GM12873 (cell line): ENCODE results near the gene NDRG3.
A peak's percentile ranks its signal among the peaks of the same experiment; 100 is the strongest.

Experiments used
- CTCF ChIP-seq: IDR thresholded peaks from 2 replicates; pipeline ENCODE4 v1.5.1; 2012; ENCODE audit warnings: low read depth, mild to moderate bottlenecking, moderate library complexity, low read length, control low read depth; ENCODE audit not compliant: insufficient read depth; ENCODE audit errors: missing control alignments

NDRG3 gene

GRCh38 chr20:36676701-36677421, 69.0 kb downstream of the NDRG3 start:
- TF ChIP-seq CTCF, result no peak

- TF ChIP-seq CTCF, result no peak
Observed at GRCh38 chr20:36672991-36673390, 72.9 kb downstream of the NDRG3 start.

GRCh38 chr20:36670665-36671357, 75.1 kb downstream of the NDRG3 start:
- no peak for TF ChIP-seq CTCF

GRCh38 chr20:36666181-36666740, 79.6 kb downstream of the NDRG3 start:
- TF ChIP-seq CTCF, result peak; percentile 22

- no peak for TF ChIP-seq CTCF
Observed at GRCh38 chr20:36663031-36663430, 82.9 kb downstream of the NDRG3 start.

GRCh38 chr20:36658300-36658699, 87.6 kb downstream of the NDRG3 start:
- TF ChIP-seq CTCF, result no peak

GRCh38 chr20:36656733-36657132, 89.2 kb downstream of the NDRG3 start:
- no peak for TF ChIP-seq CTCF
